Activated CD8-positive, alpha-beta memory T cell treated with anti-CD3 and anti-CD28 coated beads, Interleukin-2, amount 50 U/mL, for 1 hour (primary cell): ENCODE results near the gene RXYLT1.

Experiments used
- DNase-seq: peaks from one replicate; pipeline ENCODE4 v3.0.0-alpha.2; 2020; ENCODE audit errors: extremely low read depth

Gene RXYLT1

DNA sequence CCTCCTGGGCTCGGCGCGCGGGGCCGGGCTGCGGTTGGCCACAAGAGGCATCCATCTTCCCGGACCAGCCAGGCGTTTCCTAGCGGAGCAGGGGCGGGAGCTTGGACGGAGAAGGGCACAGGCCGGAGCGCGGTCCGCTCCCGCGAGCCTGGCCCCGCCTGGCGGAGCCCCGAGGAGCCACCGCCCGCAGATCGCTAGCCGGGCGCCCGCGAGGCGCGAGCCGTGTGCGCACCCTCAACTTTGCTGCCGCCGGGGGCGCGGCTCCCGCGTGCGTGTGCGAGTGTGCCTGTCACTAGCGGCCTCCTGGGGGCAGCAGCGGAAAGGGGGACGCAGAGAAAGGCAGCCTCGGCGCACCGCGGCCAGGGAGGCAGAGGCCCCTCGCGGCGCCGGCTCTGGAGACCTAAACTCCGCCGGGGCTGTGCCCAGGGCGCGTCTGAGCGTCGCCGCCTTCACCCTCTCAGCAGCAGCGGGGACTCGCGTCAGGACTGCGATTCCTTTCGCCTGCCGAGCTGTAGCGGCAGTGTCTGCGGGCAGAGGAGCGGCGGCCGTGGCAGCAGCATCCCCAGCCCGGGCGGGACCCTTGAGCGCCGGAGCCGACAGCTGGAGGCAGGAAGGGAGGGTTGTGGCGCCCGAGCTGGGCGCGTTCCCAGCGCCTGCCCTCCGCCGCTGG is 64.1 kb downstream of the RXYLT1 start:
- peak; percentile 37 for DNase-seq

DNA sequence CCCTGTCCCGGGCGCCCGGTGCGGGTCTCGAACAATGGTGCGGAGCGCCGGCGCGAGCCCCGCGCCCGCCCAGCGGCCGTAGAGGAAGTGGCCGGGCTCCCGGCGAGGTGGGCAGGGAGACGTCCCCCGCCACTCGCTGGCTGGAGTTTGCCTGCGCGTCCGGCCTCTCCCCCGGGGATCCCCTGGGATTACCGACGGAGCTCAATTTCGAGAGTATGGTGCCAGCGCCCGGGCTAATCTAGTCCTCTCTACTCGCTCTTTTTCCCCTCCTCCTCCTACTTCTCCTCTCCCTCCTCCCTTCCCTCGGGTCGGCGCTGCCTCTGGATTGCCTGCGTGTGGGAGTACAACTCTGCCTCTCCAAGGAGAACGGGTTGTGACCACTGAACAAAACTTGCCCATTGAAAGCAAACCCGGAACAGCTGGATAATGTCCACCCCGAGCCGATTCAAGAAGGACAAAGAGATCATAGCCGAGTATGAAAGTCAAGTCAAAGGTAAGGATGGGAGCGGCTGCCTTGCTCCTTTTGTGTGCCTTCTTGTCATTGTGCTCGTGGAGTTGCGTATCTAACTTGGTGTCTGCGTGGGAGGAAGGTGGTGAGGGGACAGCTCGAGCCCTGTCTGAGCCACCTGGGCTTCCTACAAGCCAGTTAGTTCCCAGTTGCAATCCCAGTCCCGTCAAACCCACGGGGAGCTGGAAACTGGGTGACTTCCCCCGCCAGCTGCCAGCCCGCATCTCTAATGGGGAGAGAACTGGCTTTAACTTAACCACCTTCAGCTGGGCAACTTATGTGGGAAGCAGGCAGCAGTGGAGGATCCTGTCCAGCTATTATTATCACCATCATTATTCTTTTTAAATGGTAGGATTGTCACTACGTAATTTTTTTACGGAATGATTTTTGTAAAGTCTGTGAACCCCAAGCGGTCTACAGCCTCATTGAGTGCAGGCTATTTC is 65.0 kb downstream of the RXYLT1 start, which contains the start of gene SRGAP1:
TSS of gene SRGAP1 (plus strand) at position 310 of the 951 bp plus-strand sequence. CDS start at position 427, 117 bp downstream.
- no peak for DNase-seq

GRCh38 chr12:63845726-63846125 is 66.0 kb downstream of the RXYLT1 start:
- no peak for DNase-seq

GRCh38 chr12:63846238-63846967 is 66.7 kb downstream of the RXYLT1 start:
- DNase-seq: no peak

- no peak for DNase-seq
These were observed 68.7 kb downstream of the RXYLT1 start for GRCh38 chr12:63848450-63848849.

DNA sequence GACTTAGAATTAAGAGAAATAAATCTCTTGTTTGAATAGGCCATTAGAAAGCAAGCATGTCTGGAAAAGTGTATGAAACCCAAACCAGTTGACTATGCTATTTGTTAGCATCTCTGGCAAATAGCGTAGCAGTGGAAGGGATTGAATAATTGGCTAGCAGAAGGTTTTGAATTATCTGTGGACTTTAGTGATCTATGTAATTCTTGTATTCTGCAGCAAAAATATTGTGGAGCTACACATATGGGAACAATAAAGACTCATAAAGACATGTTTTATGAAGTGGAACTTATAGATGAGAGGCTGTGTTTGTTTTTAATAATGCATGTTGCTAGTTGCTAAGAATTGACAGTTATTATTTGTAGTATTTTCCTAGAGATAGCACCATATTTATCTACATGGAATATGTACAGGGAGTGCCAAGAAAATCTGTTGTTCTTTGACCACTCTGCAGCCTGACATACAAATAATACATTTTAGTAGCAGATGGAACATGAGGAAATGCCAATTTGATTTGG is 69.5 kb downstream of the RXYLT1 start:
- no peak for DNase-seq

DNA sequence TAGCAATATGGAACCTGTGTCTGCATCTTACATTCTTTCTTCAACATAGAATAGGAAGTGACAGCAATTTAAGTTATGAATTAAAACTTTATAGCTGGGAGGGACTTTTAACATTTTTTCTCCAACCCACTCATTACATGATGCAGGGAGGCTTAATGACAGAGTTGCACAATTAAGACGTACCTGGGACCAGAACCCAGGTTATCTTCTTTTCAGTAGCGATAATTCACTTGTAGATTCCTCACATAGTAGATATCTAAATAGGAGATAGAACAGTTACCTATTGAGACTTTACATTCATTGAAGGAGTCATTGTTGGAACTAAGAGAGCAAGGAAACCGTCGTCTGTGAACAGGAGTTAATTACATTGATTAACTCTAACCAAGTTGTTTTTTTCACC is 69.9 kb downstream of the RXYLT1 start:
- no peak for DNase-seq

DNA sequence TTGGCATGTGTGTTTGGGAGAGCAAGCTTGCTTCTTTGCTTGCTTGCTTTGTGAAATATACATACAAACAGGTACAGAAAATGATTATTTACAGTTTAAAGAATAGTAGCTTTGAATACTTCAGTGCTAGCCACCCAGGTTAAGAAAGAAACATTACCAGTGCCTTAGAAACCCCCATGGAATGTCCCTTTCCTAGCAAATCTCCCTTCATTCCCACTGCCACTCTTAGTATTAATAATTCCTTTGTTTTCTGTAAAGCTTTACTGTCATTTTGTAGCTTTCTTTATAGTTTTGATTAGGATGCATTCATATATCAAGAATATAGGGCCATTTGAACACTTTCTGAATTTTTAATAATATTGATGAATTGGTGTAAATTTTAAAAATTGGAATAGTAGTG is 74.3 kb downstream of the RXYLT1 start:
- DNase-seq: no peak

DNA sequence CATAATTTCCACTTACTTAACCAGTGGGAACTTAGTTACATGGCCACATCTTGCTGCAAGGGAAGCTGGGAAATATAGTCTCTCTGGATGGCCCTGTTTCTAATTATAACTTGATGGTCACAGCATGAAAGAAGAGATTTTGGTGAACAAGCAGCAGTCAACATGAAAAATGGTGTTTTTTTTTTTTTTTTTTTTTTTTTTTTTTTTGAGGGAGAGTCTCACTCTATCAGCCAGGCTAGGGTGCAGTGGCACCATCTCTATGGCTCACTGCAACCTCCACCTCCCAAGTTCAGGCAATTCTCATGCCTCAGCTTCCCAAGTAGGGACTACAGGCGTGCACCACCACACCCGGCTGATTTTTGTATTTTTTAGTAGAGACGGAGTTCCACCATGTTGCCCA is 75.6 kb downstream of the RXYLT1 start:
- DNase-seq: no peak

- no peak for DNase-seq
These were observed 78.3 kb downstream of the RXYLT1 start for GRCh38 chr12:63857771-63858670.
